Neural cell (in vitro differentiated cells): ENCODE results near the gene OSM. TPM values are rescaled to one million over a fixed set of nuclear protein-coding genes. Genes with fewer than 3 reads are reported as not detected.

Experiments used
- H2AFZ ChIP-seq: fragments of 200-600, 300-800 bp; sonication (generic), shearing (Covaris generic); 2 replicates; pipeline ENCODE4 v1.6.0; 2014; ENCODE audit warnings: low read depth, mild to moderate bottlenecking, antibody characterized with exemption, low read length, moderate library complexity
- H3F3A ChIP-seq: fragments of 200-600 bp; shearing (Covaris generic); 2 replicates; pipeline ENCODE4 v1.6.1; 2016; ENCODE audit warnings: mild to moderate bottlenecking, moderate library complexity, mixed read lengths, antibody characterized with exemption, low read length; ENCODE audit not compliant: insufficient read depth, poor library complexity, severe bottlenecking
- H3K27ac ChIP-seq: fragments of 200-600, 300-800 bp; sonication (generic), shearing (Covaris generic); 2 replicates; pipeline ENCODE4 v1.5.1; 2014; ENCODE audit warnings: mild to moderate bottlenecking, low read length, moderate library complexity
- H3K27me3 ChIP-seq: fragments of 300-800, 200-600 bp; sonication (generic), shearing (Covaris generic); 2 replicates; pipeline ENCODE4 v1.6.0; 2014; ENCODE audit warnings: mild to moderate bottlenecking, low read depth, low read length, moderate library complexity; ENCODE audit not compliant: insufficient read depth
- H3K36me3 ChIP-seq: fragments of 300-800, 200-600 bp; sonication (generic), shearing (Covaris generic); 2 replicates; pipeline ENCODE4 v1.5.1; 2014; ENCODE audit warnings: mild to moderate bottlenecking, antibody characterized with exemption, low read length, moderate library complexity; ENCODE audit not compliant: insufficient read depth
- H3K4me2 ChIP-seq: fragments of 300-800, 200-600 bp; sonication (generic), shearing (Covaris generic); 2 replicates; pipeline ENCODE4 v1.6.0; 2014; ENCODE audit warnings: mild to moderate bottlenecking, low read length
- H3K4me3 ChIP-seq: fragments of 300-800, 200-600 bp; sonication (generic), shearing (Covaris generic); 2 replicates; pipeline ENCODE4 v1.5.1; 2014; ENCODE audit warnings: mild to moderate bottlenecking, low read length, moderate library complexity
- H3K79me2 ChIP-seq: fragments of 200-600 bp; shearing (Covaris generic); replicated peaks from 2 replicates; pipeline ENCODE4 v1.6.0; 2014; ENCODE audit warnings: mild to moderate bottlenecking, low read length, moderate library complexity; ENCODE audit not compliant: insufficient read depth
- H3K9ac ChIP-seq: fragments of 300-800, 200-600 bp; sonication (generic), shearing (Covaris generic); 2 replicates; pipeline ENCODE4 v1.6.1; 2016; ENCODE audit warnings: mild to moderate bottlenecking, low read length, mixed read lengths
- H3K9me2 ChIP-seq: fragments of 200-600 bp; shearing (Covaris generic); 2 replicates; pipeline ENCODE4 v1.6.1; 2016; ENCODE audit warnings: mild to moderate bottlenecking, low read length, mixed read lengths; ENCODE audit not compliant: insufficient read depth
- H3K9me3 ChIP-seq: fragments of 200-600, 300-800 bp; sonication (generic), shearing (Covaris generic); 2 replicates; pipeline ENCODE4 v1.6.1; 2016; ENCODE audit warnings: mild to moderate bottlenecking, mixed run types, low read length, moderate library complexity, mixed read lengths
- H4K20me1 ChIP-seq: fragments of 200-600 bp; shearing (Covaris generic); 2 replicates; pipeline ENCODE4 v1.6.1; 2016; ENCODE audit warnings: mild to moderate bottlenecking, mixed run types; ENCODE audit not compliant: insufficient read depth
- CTCF ChIP-seq: fragments of 450-650 bp; IDR thresholded peaks from 2 replicates; pipeline ENCODE4 v1.5.1; 2014; ENCODE audit warnings: antibody characterized with exemption, mild to moderate bottlenecking, moderate library complexity; ENCODE audit not compliant: poor library complexity, severe bottlenecking
- EP300 ChIP-seq: fragments of 450-650 bp; conservative IDR thresholded peaks from 2 replicates; pipeline ENCODE4 v1.6.1; 2014; ENCODE audit warnings: antibody characterized with exemption, mild to moderate bottlenecking, moderate library complexity; ENCODE audit not compliant: poor library complexity, severe bottlenecking
- EZH2 ChIP-seq: fragments of 200-600, 300-800 bp; shearing (Covaris generic), sonication (generic); IDR thresholded peaks from 2 replicates; pipeline ENCODE4 v1.6.1; 2014; ENCODE audit warnings: antibody characterized with exemption, low read length, borderline replicate concordance, mild to moderate bottlenecking; ENCODE audit not compliant: insufficient read depth, poor library complexity, severe bottlenecking
- MXI1 ChIP-seq: fragments of 450-650 bp; conservative IDR thresholded peaks from 2 replicates; pipeline ENCODE4 v1.6.1; 2014; ENCODE audit warnings: antibody characterized with exemption, mild to moderate bottlenecking; ENCODE audit not compliant: poor library complexity, severe bottlenecking
- POLR2AphosphoS5 ChIP-seq: IDR thresholded peaks from 2 replicates; pipeline ENCODE4 v1.6.1; 2012
- RAD21 ChIP-seq: fragments of 450-650 bp; conservative IDR thresholded peaks from 2 replicates; pipeline ENCODE4 v1.6.1; 2014; ENCODE audit warnings: antibody characterized with exemption, mild to moderate bottlenecking, moderate library complexity
- REST ChIP-seq: IDR thresholded peaks from 2 replicates; pipeline ENCODE4 v1.6.1; 2012; ENCODE audit warnings: borderline replicate concordance
- SMC3 ChIP-seq: fragments of 450-650 bp; conservative IDR thresholded peaks from 2 replicates; pipeline ENCODE4 v1.6.1; 2014; ENCODE audit warnings: antibody characterized with exemption, mild to moderate bottlenecking, moderate library complexity; ENCODE audit not compliant: poor library complexity
- TAF1 ChIP-seq: IDR thresholded peaks from 2 replicates; pipeline ENCODE4 v1.6.1; 2012; ENCODE audit warnings: low read depth
- polyA plus RNA-seq: library from polyadenylated mRNA; depleted of rRNA; stranded (reverse); fragments of >200 nt; gene quantifications from 2 replicates; pipeline ENCODE4 v1.2.3, GENCODE V29; 2014

Gene OSM
- polyA plus RNA-seq, 1 donor from 2014 or later, result not detected

GRCh38 chr22:30314915-30315314, 48.3 kb upstream of the OSM start:
- Histone ChIP-seq H3K4me3 (no peak overlapping the region), H2AFZ (no peak overlapping the region), H3K9me2 (no peaks in the 10 kb centered on the region), H3K9me3 (no peaks in the 10 kb centered on the region), H3K9ac (no peak overlapping the region), H3K27me3 (no peaks in the 10 kb centered on the region), H3K27ac (no peak overlapping the region), H3K4me2 (no peak overlapping the region), H4K20me1 (no peaks in the 10 kb centered on the region), H3F3A (no peaks in the 10 kb centered on the region), H3K36me3 (no peaks in the 10 kb centered on the region), H3K79me2 (no peaks in the 10 kb centered on the region)
- TF ChIP-seq RAD21, result no peak
- no peak for TF ChIP-seq POLR2AphosphoS5
- TF ChIP-seq TAF1, result no peak
- no peak for TF ChIP-seq MXI1
- no peak for TF ChIP-seq CTCF
- no peak for TF ChIP-seq EZH2
- no peak for TF ChIP-seq EP300
- no peak for TF ChIP-seq SMC3
- no peak for TF ChIP-seq REST

GRCh38 chr22:30313527-30314363, 47.1 kb upstream of the OSM start:
- H3K4me2 ChIP-seq, result no peak overlapping the region
- no peak overlapping the region for H3K27ac ChIP-seq
- H3K9ac ChIP-seq, result no peak overlapping the region
- no peaks in the 10 kb centered on the region for H3K9me2 ChIP-seq
- H3K36me3 ChIP-seq, result no peaks in the 10 kb centered on the region
- no peaks in the 10 kb centered on the region for H3K27me3 ChIP-seq
- no peaks in the 10 kb centered on the region for H3K9me3 ChIP-seq
- H2AFZ ChIP-seq, result no peak overlapping the region
- TF ChIP-seq TAF1 (no peak), CTCF (no peak), MXI1 (no peak), EZH2 (no peak), EP300 (no peak), REST (no peak), POLR2AphosphoS5 (no peak), SMC3 (no peak), RAD21 (no peak)
- no peaks in the 10 kb centered on the region for H3K79me2 ChIP-seq
- H3K4me3 ChIP-seq, result no peak overlapping the region
- H3F3A ChIP-seq, result no peaks in the 10 kb centered on the region
- no peaks in the 10 kb centered on the region for H4K20me1 ChIP-seq
